ENCODE data around the gene DENND4A.

GRCh38 chr15:65641768-65642475 lies 150.2 kb downstream of the DENND4A start:
- TF ChIP-seq POLR2AphosphoS5 (IDR thresholded peaks at IDR 0.05; ENCODE audit: borderline replicate concordance, low read depth, low read length) (no peak), EZH2 (IDR thresholded peaks at IDR 0.05) (no peak)
